Caco-2 (cell line): ENCODE measurements around the gene PYGO2. TPM values are rescaled to one million over a fixed set of nuclear protein-coding genes. Genes with fewer than 3 reads are reported as not detected.

Experiments used
- BruUV-seq: library from RNA; stranded (reverse); fragments of 400-500 nt; replicated peaks from 2 replicates; lab custom pipeline; 2021; lab: Mats Ljungman, UMichigan
- CTCF ChIA-PET: fragments of 300-600 bp; sonication (Branson Sonifier 250); formaldehyde crosslinking; loops from one replicate; lab custom pipeline; 2022; ENCODE audit warnings: antibody characterized with exemption; lab: Charles Lee
- POLR2A ChIA-PET: fragments of 300-600 bp; sonication (Branson Sonifier 250); formaldehyde crosslinking; loops from one replicate; lab custom pipeline; 2022; ENCODE audit warnings: antibody characterized with exemption; lab: Charles Lee
- DNase-seq, 2 experiments: peaks; one replicate each; pipeline versions ENCODE4 v3.0.0 to v3.0.0-alpha.2; 2020 to 2022
- H3K27me3 ChIP-seq: replicated peaks from 2 replicates; pipeline ENCODE4 v1.6.0; 2011; ENCODE audit warnings: low read length; ENCODE audit not compliant: control insufficient read depth, insufficient read depth
- H3K36me3 ChIP-seq: 2 replicates; pipeline ENCODE4 v1.5.1; 2011; ENCODE audit warnings: low read length; ENCODE audit not compliant: control insufficient read depth, insufficient read depth
- H3K4me1 ChIP-seq: fragments of 250-450 bp; sonication (Bioruptor Pico); 2 replicates; pipeline ENCODE4 v1.5.1; 2020; ENCODE audit warnings: mild to moderate bottlenecking
- H3K4me3 ChIP-seq: 2 replicates; pipeline ENCODE4 v1.5.1; 2011; ENCODE audit warnings: low read depth, mild to moderate bottlenecking, control low read depth, low read length
- H3K9me3 ChIP-seq: fragments of 250-450 bp; sonication (Bioruptor Pico); 2 replicates; pipeline ENCODE4 v1.5.1; 2020; ENCODE audit warnings: mild to moderate bottlenecking, moderate library complexity
- H3K27ac Mint-ChIP-seq: one replicate; pipeline ENCODE4 v1.8.0; 2022; ENCODE audit warnings: mixed read lengths; ENCODE audit not compliant: unreplicated experiment
- H3K27me3 Mint-ChIP-seq: one replicate; pipeline ENCODE4 v1.8.0; 2022; ENCODE audit warnings: mixed read lengths; ENCODE audit not compliant: insufficient read depth, unreplicated experiment
- H3K36me3 Mint-ChIP-seq: one replicate; pipeline ENCODE4 v1.8.0; 2022; ENCODE audit warnings: mild to moderate bottlenecking, mixed read lengths; ENCODE audit not compliant: insufficient read depth, unreplicated experiment
- H3K4me1 Mint-ChIP-seq: one replicate; pipeline ENCODE4 v1.8.0; 2022; ENCODE audit warnings: low read depth, mixed read lengths; ENCODE audit not compliant: unreplicated experiment
- H3K4me3 Mint-ChIP-seq: one replicate; pipeline ENCODE4 v1.8.0; 2022; ENCODE audit warnings: mild to moderate bottlenecking, moderate library complexity, mixed read lengths; ENCODE audit not compliant: unreplicated experiment
- H3K9me3 Mint-ChIP-seq: one replicate; pipeline ENCODE4 v1.8.0; 2022; ENCODE audit warnings: mixed read lengths; ENCODE audit not compliant: unreplicated experiment
- intact Hi-C: fragments of 100-400 bp; cut with micrococcal nuclease; formaldehyde crosslinking; loops from one replicate; pipeline ENCODE4 v1.10.0; 2022; ENCODE audit not compliant: unreplicated experiment
- total RNA-seq: library from RNA; stranded (reverse); gene quantifications from 2 replicates; pipeline ENCODE4 v1.2.3, GENCODE V29; 2022
- TF ChIP-seq, protein P1 (sequence below), 2 experiments: fragments of 200-600 bp in 1 of 2; IDR thresholded peaks; 1 replicate in 1 of 2; 2 replicates in 1 of 2; pipeline versions ENCODE4 v1.5.1 to v1.8.0; 2011 to 2022; ENCODE audit warnings: antibody characterized with exemption in 1 of 2, control low read depth in 1 of 2, inconsistent platforms in 1 of 2, low read depth in 1 of 2, low read length in 1 of 2, mild to moderate bottlenecking in 1 of 2, moderate library complexity in 1 of 2; ENCODE audit not compliant: insufficient read depth in 1 of 2, severe bottlenecking in 1 of 2, unreplicated experiment in 1 of 2

Gene PYGO2
- total RNA-seq, 1 experiment from 2014 or later, result 34.9 TPM

DNA sequence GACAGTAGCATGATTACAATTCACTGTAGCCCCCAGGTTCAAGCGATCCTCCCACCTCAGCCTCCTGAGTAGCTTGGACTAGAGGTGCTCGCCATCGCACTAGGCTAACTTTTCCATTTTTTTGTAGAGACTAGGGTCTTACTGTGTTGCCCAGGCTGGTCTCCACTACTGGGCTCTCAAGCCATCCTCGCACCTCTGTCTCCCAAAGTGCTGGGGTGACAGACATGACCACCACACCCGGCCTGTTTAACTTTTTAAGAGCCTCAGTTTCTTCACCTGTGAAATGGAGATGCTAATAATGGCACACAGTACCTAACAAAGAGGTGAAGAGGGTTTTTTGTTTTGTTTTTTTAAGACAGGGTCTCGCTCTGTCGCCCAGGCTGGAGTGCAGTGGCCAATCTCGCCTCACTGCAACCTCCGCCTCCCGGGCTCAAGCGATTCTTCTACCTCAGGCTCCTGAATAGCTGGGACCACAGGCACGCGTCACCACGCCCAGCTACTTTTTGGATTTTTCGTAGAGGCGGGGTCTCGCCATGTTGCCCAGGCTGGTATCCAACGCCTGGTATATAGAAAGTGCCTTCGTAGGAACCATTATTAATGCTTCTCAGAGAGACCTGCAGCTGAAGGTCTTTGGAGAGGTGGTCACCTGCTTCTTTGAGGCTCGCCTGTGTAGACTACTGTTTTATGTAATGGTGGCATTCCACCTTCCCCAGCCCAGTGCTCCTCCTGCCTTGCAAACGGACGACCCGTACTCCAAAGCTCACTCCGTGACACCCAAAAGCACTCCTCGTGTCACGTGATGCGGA lies 25.6 kb downstream of the PYGO2 start:
- Mint-ChIP-seq H3K36me3 (peaks cover 23% of the 10 kb centered on the region), H3K9me3 (no peaks in the 10 kb centered on the region), H3K27me3 (no peaks in the 10 kb centered on the region), H3K4me1 (peaks cover 17% of the 10 kb centered on the region), H3K27ac (peak overlapping the region; percentile 99), H3K4me3 (peak overlapping the region; percentile 87)
- TF ChIP-seq, protein P1, sequence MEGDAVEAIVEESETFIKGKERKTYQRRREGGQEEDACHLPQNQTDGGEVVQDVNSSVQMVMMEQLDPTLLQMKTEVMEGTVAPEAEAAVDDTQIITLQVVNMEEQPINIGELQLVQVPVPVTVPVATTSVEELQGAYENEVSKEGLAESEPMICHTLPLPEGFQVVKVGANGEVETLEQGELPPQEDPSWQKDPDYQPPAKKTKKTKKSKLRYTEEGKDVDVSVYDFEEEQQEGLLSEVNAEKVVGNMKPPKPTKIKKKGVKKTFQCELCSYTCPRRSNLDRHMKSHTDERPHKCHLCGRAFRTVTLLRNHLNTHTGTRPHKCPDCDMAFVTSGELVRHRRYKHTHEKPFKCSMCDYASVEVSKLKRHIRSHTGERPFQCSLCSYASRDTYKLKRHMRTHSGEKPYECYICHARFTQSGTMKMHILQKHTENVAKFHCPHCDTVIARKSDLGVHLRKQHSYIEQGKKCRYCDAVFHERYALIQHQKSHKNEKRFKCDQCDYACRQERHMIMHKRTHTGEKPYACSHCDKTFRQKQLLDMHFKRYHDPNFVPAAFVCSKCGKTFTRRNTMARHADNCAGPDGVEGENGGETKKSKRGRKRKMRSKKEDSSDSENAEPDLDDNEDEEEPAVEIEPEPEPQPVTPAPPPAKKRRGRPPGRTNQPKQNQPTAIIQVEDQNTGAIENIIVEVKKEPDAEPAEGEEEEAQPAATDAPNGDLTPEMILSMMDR (IDR thresholded peaks at IDR 0.05; ENCODE audit: insufficient read depth in 1 of 2, low read depth in 1 of 2, low read length in 1 of 2, severe bottlenecking in 1 of 2, unreplicated experiment in 1 of 2), result no peak
- TSS peak; percentile 74 for BruUV-seq
- POLR2A ChIA-PET, result interaction anchor here (0.8 to 1.7 kb wide), 8 partner anchors 20 to 376 kb away, joined by 3 to 21 read pairs (median 4); partner anchors contain the start of genes ADAM15, PBXIP1 and PYGO2
- H3K36me3 ChIP-seq, result no peaks in the 10 kb centered on the region
- H3K4me1 ChIP-seq, result peaks cover 6% of the 10 kb centered on the region
- intact Hi-C loops, result loop anchor here (1.0 to 2.0 kb wide), 2 partner anchors 38 to 57 kb away; partner anchors contain the start of gene CKS1B
- DNase-seq, result no peak
- H3K4me3 ChIP-seq, result peak overlapping the region; percentile 72
- CTCF ChIA-PET, result interaction anchor here (0.6 to 2.1 kb wide), 12 partner anchors 15 to 376 kb away, joined by 3 to 12 read pairs (median 4); partner anchors contain the start of genes ADAM15, LENEP, PBXIP1 and SHC1
- no peaks in the 10 kb centered on the region for H3K9me3 ChIP-seq
- no peaks in the 10 kb centered on the region for H3K27me3 ChIP-seq

DNA sequence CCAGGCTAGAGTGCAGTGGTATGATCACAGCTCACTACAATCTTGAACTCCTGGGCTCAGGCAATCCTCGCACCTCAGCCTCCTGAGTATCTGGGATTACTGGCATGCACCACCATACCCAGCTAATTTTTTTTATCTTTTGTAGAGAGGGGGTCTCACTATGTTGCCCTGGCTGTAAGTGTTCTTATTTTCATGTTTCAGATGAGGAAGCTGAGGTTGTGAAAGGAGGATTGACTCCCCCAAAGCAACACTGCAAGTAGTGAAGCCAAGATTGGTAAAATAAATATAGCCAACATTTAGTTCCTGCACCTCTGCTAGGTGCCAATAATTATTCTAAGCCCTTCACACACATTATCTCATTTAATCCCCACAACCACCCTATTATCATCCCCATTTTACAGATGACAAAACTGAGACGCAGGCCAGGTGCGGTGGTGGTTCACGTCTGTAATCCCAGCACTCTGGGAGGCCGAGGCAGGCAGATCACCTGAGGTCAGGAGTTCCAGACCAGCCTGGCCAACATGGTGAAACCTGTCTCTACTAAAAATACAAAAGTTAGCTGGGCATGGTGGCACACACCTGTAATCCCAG lies 27.1 kb downstream of the PYGO2 start:
- DNase-seq, result no peak
- H3K4me3 Mint-ChIP-seq, result no peak overlapping the region
- Histone ChIP-seq H3K4me3 (no peak overlapping the region), H3K4me1 (peaks cover 6% of the 10 kb centered on the region), H3K36me3 (no peaks in the 10 kb centered on the region; the same call in 1 of the 2 replicates), H3K9me3 (no peaks in the 10 kb centered on the region), H3K27me3 (no peaks in the 10 kb centered on the region)
- POLR2A ChIA-PET, result no interaction called here
- intact Hi-C loops, result no loop called here
- BruUV-seq, result no TSS peak
- H3K36me3 Mint-ChIP-seq, result peaks cover 23% of the 10 kb centered on the region
- H3K27me3 Mint-ChIP-seq, result no peaks in the 10 kb centered on the region
- H3K27ac Mint-ChIP-seq, result no peak overlapping the region
- H3K9me3 Mint-ChIP-seq, result no peaks in the 10 kb centered on the region
- TF ChIP-seq, protein P1 (IDR thresholded peaks at IDR 0.05; ENCODE audit: insufficient read depth in 1 of 2, low read depth in 1 of 2, low read length in 1 of 2, severe bottlenecking in 1 of 2, unreplicated experiment in 1 of 2), result no peak
- H3K4me1 Mint-ChIP-seq, result peaks cover 17% of the 10 kb centered on the region
- CTCF ChIA-PET, result interaction anchor here (0.6 kb wide), 1 partner anchor 22 kb away, joined by 4 read pairs; no protein-coding TSS in a partner anchor

DNA sequence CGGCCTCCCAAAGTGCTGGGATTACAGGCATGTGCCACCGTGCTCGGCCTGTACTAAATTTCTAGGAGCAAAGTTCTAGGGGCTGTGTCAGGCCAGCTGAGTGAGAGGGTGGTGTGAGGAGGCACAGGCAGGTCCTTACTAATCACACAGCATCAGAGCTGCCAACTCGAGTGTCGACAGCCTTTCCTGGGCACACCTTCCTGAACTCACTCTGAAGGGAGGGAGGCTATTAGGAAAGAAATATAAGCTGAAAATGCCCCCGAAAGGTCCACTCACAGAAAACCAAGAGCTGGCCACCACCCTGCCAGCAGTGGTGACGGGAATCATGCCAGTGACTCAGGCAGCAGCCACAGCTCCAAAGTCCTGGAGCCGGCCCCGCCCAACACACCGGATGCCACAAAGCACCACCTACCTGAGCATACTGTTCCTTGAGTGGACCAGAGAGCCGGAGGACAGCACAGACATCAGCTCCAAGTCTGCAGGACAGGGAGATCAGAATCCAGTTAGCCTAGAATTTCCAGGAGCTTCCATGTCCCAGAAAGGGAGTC lies 29.6 kb downstream of the PYGO2 start:
- H3K27ac Mint-ChIP-seq, result no peak overlapping the region
- peak; percentile 39 to 79 for DNase-seq
- intact Hi-C loops, result no loop called here
- Histone ChIP-seq H3K4me3 (no peak overlapping the region), H3K9me3 (no peaks in the 10 kb centered on the region), H3K27me3 (no peaks in the 10 kb centered on the region), H3K36me3 (no peaks in the 10 kb centered on the region; the same call in 1 of the 2 replicates), H3K4me1 (peaks cover 6% of the 10 kb centered on the region)
- peaks cover 9% of the 10 kb centered on the region for H3K36me3 Mint-ChIP-seq
- H3K4me1 Mint-ChIP-seq, result no peaks in the 10 kb centered on the region
- H3K9me3 Mint-ChIP-seq, result no peaks in the 10 kb centered on the region
- BruUV-seq, result no TSS peak
- no peak overlapping the region for H3K4me3 Mint-ChIP-seq
- CTCF ChIA-PET, result interaction anchor here (0.6 to 0.7 kb wide), 2 partner anchors 10 to 16 kb away, joined by 3 to 5 read pairs; no protein-coding TSS in a partner anchor
- no peaks in the 10 kb centered on the region for H3K27me3 Mint-ChIP-seq
- TF ChIP-seq, protein P1 (IDR thresholded peaks at IDR 0.05; ENCODE audit: insufficient read depth in 1 of 2, low read depth in 1 of 2, low read length in 1 of 2, severe bottlenecking in 1 of 2, unreplicated experiment in 1 of 2), result no peak
- POLR2A ChIA-PET, result no interaction called here
